Measurements from ENCODE around the gene FIGNL2.

Gene FIGNL2

DNA sequence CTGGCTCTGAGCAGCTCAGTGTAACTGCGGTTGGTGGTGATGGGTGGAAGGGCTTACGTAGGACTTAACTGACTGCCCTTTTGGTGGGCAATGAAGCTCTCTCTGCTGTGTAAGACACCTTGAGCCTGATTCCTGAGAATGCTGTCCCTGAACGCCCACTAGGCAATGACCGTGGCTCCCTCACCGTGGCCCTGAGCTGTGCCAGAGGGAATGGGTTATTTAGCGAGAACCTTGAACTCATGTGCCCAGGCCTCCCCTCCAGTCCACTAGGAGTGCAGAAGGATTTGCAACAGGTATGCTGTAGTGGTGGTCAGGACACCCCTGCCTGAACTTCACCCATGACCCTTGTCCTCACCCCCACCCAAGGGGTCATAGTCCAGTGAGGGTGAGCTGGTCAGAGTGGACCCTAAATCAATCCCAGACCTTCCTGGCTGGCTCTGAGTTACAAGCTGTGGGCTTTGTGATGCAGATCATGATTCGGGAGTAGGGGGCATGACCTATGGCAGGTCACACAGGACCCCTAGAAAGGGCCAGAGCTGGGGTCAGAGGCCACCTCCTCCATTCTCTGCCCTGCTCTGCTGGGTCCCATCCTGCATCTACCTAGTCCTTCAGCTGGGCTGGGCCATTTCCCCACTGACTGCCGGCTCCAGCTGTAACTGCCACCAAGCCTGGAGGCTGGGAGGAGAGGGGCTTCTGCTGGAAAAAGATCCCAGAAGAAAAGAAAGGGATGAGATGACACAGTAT is 24.9 kb upstream of the FIGNL2 start:
- DNase-seq: no peak

DNA sequence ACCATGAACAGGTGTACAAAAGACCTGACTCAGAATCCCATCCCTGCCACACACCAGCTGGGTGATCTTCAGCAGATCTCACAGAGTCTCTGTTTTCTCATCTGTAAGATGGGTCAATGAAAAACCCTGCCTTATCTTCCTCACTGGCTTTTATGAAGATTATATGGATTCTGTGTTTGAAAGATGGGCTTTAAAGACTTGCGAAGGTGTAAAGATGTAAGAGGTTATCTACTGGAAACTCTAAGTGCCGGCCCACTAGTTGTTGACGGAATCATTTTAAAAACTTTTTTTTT is 24.1 kb upstream of the FIGNL2 start:
- DNase-seq: no peak

DNA sequence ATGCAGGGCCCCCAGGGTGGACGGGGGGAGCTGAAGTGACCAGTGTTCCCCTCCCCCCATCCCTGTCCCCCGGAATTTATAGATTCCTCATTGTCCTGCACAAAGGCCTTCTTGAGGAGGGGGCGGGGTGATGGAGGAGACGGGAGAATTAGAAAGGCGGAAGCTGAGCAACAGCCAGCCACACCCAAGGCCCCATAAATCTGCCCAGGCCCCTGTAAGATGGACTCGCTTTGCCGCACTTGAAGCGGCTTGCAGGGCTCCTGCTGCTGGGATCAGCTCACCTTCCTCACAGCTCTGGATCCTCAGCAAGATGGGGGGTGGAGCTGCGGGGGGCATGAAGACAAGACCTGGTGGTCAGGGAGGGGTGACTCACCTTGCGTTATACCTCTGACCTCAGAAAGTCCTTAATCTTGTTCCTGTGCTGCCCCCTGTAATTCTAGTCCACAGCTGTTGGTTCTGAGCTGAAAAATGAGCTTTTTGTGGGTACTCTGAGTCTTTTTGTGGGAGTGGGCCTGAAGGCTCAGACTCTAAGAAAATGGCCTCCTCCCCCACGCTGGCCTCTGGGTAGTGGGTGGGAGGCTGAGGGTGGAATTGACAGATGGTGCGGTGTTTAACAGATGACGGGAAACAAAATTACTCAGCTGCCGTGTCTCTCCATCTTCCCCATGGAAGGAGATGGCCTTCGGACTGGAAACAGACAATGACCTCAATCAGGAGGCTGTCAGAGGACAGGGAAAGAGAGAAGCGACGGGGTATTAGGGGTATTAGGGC is 23.6 kb upstream of the FIGNL2 start:
- peak; percentile 19 for DNase-seq

DNA sequence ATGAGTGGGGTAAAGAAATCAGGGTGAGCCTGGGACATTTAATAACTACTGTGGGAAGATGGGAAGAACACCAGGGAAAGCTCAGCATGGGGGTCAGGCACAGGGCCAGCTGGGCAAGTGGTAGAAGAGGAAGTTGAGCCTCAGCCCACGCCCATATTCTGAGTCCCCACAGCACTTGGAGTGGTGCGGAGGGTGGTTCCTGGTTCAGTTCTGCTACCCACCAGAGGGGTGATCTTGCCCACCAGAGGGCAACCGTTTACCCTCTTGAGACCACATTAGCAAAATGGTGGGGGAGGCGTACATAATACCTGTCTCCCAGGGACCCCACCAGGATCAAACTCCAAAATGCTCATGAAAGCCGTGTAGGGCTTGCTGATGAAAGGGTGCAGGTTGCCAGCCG is 22.6 kb upstream of the FIGNL2 start:
- DNase-seq: peak; percentile 74

DNA sequence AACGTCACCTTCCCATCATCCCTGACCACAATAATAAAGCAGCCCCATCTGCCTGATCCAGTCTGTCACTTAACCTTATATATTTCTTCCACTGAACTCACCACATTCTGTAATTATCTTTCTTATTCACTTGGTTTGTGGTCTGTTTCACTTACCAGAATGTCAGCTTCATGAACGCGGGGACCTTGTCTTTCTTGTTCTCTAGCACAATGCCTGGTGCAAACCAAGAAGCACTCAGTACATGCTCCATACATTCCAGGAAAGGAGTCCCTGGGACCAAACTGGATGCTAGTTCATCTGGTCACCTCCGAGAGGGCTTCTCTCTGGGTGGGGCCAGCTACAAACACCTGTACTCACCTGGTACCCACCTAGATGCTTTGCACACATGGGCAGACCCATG is 22.0 kb upstream of the FIGNL2 start:
- DNase-seq: peak; percentile 2

DNA sequence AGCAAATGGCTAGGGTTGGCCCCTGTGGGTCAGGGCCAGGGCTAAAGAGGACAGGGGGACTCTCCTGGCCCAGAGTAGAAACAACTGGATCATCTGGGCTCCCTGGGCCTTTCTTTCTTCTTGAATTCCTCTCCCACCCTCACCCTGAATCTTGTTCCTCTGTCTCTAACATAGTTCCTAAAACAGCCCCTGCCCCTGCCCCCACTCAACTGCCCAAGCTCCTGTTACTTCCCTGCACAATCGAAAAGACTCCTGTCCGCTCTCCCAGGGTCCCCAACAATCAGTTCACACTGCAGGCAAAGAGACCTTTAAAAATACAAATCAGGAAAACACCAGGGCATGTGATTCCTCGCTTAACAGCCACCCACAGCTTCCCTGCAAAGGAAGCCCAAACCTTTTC is 21.4 kb upstream of the FIGNL2 start:
- no peak for DNase-seq

DNA sequence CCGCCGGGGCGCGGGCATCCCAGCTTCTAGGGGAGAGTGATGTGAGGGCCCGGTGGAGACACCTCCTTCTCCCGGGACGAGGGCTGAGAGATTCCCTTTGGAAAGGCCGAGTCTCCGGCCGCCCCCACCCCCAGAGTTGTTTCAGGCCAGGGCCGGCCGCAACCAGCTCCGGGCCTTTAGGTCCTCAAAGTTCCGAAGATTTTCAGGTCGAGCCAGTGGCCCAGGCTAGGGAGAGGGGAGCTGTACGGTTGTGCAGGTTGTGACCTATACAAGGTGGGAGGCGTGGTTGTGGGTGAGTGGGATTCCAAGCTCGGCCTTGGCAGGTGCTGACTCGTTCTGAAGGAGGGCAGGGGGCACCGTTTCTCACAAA is 21.0 kb upstream of the FIGNL2 start:
- DNase-seq: no peak

DNA sequence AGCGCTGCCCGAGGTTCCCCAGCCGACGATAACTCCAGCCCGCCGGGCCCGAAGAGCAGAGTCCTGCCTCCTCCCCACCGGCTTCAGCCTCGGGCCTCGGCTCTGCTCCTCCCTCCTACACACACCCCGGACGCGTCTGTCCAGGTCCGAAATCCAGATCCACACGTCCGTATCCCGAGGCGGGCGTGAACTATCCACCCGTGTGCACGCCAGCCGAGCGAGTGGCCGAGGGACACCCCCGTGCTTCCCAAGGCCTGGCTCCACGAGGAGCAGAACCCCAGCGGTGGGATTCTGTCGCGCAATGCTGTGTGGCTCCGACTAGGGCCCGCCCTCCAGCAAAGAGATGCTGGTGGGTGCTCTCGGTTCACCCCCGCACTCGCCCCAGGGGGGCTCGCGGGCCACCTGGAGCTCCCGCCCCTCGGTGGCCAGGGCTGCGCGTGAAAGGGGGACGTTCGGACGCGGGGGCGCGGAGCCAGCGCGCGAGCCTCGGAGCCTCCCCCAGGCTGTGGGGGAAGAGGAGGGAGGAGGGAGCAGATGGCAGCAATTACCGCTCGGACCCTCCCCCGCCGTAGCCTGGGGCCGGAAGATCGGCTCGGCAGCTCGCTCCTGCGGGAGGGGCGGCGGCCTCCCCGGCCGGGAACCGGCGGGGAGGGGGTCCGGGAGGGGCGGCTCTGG is 20.4 kb upstream of the FIGNL2 start:
- DNase-seq: no peak

DNA sequence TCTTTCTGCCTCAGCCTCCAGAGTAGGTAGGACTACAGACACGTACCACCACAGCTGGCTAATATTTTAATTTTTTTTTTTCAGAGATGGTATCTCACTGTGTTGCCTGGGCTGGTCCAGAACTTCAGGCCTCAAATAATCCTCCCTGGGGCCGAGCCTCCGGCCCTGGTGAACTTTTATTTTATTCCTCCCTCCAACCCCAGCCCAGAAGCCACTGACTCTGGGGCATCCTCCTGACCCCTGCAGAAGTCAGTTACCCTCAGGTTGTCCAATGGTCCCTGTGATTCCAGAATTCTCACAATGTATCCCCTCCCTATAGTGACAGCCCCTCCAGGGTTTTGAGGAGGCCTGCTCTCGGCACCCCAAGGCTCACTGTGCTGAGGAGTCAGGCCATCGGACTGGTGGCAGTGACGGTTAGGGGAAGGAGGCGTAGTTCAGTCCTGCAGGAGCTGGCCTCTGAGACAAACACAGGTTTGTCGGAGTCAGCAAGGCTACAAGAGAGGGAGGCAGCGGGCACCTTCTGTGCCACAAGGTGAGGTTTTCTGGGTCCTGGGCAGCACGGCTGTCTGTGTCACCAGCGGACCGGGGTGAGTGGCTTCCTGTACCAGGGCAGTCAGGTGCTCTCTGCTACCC is 19.4 kb upstream of the FIGNL2 start:
- DNase-seq: no peak

DNA sequence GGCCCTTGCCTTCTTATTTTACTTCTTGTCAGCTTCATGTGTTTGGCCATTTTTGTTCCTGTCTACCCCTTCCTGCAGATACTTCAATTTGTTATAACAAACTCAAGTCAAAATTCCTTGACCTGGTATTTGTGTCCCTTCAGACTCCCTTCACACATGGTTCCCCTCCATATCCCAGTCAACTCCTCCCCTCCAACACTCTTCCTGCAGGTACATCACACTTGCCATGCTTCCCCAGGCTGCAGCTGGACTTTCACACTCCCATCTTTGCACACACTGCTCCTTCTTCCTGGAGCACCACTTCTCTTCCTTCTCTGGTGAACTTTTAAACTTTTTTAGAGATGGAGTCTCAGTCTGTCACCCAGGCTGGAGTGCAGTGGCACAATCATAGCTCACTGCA is 18.9 kb upstream of the FIGNL2 start:
- DNase-seq: no peak

DNA sequence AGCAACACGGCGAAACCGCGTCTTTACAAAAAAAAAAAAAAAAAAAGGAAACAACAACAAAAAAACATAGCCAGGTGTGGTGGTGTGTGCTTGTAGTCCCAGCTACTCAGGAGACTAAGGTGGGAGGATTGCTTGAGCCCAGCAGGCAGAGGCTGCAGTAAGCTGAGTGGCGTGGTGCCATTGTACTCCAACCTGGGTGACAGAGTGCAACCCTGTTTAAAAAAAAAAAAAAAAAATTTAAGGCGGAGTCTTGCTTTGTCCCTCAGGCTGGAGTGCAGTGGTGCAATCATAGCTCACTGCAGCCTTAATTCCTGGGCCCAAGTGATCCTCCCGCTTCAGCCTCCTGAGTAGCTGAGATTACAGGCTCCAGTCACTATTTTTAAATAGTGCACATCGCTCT is 18.2 kb upstream of the FIGNL2 start:
- DNase-seq: peak; percentile 39

DNA sequence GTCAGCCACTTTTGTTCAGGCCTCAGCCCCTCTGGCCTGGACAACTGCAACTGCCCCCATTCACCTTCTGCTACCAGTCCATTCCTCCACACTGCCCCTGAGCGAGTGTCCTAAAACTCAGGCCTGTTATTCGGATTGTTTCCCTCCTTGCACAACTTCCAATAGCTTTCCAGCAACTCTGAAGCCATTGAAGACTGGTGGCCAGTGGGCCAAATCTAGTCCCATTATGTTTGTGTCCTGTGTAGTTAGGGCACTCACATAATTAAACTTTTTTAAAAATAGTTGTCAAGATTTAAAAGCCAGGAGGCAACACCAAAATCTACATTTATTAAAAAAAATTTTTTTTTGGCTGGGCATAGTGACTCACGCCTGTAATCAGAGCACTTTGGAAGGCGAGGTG is 17.8 kb upstream of the FIGNL2 start:
- DNase-seq: no peak

DNA sequence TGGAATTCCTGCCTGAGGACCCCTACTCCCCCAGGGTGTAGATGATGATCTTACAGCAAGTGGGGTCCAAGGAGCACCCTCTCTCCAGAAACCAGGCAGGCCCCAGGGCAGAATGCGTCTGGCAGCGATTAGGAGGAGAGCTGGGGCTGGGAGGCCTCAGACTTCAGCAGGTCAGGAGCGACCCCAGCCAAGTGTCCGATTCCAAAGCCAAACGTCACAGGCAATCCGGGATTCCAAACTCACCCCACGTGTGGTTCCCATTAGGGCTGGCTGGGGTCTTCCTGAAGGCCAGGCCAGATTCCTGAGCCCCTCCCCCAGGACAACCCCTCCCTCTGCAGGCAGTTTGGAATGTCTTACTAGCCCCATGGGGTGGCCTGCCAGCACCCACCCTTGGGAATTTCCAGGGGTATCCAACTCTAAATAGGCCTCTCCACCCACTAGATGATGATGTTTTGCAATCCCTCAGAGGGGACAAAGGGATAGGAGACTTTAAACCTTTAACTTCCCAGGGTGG is 17.3 kb upstream of the FIGNL2 start:
- no peak for DNase-seq

DNA sequence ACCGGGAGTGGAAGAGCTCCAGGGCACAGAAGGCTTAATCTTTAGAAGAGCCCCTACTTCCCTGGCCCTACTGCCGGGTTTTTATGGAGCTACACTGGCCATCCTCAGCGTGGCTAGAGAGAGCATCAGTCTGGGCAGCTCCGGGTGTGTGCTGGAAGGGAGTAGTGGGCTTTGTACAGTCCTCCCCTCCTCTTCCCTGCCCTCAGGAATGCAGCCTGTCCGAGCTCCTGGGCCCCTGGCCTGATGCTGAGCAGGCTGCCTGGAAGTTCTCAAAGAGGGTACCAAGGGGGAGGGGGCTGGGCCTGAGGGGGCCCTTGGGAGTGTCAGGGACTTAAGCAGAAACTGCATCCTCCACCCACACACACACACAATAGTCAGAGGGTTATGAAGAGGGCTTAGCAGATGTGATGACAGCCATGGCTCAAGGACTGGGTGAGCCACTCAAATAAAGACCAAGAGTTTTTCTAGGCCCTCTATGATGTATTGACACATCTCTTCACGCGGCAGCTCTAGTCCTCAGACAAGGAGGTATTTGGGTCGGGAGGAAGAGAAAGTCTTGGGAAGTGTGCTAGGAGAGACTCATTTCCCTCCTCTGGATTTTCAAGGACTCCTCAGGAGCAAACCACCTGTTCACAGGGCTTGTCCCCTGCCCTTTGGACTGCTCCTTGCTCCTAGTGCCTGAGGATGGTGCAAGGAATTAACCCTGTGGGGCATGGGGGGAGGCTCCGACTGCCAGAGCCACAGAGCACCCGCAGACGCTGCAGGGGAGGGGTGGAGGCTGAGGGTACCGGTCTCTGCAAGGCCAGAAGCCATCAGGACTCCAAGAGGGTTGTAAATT is 16.5 kb upstream of the FIGNL2 start:
- DNase-seq: peak; percentile 5

DNA sequence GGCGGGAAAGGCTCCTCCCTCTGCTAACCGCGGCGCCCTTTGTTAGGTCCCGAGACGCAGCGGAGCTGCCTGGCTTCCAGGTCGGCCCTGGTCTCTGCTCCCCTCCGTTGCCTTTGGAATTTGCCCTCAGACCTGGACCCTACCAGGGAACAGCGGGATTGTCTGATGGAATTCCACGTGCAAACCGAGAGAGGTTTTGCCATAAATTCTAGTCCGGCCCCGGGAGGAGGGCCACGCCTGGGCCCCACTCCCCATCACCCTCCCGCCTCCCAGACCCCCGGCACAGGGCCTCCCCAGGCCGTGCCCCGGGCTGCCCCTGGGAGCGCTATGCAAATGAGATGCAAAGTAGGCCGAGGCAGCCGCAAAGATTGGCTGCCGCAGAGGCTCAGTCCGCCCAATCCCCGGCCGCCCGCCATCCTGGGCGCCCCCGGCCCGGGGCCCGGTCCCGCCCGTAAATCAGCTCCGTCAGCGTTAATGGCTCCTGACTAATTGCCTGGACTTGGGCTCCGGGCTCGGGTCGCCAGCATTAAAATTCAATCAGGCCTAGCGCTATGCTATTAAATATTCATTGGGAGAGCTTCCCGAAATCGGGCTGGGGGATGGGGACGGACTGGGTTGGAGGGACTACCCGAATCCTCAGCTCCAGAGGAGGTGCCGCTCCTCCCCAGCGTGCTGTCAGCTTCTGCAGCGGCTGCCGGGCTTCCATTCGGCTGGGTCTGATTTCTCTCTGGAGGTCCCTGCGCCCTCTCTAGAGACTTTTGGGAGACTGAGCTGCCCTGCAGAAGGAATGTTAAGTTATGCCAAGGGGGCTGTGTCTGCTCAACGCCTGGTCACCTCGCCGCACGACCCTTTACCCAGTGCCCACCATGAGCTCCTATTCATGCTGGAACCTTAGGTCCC is 15.7 kb upstream of the FIGNL2 start:
- DNase-seq: no peak

DNA sequence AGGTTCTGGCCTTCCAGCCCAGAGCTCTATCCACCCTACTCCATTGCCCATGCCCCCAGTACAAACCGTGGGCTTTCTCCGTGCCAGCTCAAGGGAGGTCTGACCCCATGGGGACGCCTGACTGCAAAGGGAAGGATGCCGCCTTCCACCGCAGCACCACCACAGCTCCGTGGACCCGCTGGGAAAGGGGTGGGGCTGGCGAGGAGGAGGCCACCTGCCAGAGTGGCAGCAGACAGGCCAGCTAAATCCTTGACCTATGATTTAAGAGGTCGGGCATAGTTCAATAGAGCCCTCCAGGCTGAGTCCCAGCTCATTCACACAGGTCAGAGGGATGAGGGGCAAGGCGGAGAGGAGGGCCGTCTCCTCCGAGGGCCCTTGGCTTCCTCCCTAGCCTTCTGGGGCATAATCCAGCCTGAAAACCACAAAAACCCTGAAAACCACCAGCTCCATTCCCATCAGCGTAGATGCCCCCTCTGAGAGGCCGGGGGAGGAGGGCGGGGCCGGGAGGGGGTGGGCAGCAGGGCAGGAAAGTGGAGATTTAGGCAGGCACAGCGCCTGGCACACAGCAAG is 14.9 kb upstream of the FIGNL2 start:
- peak; percentile 45 for DNase-seq

DNA sequence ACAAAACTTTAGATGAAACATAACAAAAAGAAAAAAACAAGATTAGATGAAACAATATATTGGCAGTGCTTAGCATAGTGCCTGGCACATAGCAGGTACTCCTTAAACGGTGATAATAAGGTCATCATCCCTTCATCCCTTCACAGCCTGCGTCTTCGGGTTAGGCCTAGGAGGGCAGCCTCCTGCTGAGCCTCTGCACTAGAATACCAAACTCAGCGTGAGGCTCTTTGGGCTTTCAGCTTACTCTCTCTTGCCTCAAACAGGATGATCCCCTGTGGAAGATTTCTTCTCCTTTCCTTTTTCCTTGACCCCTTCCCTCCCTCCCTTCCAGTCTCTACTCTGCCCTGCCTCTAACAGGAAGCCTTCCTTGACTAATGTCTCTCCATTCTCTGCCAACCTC is 14.4 kb upstream of the FIGNL2 start:
- no peak for DNase-seq

DNA sequence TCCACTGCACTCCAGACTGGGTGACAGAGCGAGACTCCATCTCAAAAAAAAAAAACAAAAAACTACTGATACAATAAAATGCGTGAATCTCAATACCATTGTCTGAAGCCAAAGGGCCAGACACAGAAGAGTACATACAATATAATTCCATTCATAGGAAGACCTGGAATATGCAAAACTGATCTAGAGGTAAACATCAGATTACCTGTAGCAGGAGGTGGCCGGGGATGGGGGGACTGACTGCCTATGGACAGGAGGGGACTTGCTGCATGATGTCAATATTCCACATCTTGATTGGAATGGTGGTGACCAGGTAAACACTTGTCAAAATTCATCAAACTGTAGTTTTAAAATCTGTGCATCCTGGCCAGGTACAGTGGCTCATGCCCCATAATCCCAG is 12.5 kb upstream of the FIGNL2 start:
- no peak for DNase-seq

DNA sequence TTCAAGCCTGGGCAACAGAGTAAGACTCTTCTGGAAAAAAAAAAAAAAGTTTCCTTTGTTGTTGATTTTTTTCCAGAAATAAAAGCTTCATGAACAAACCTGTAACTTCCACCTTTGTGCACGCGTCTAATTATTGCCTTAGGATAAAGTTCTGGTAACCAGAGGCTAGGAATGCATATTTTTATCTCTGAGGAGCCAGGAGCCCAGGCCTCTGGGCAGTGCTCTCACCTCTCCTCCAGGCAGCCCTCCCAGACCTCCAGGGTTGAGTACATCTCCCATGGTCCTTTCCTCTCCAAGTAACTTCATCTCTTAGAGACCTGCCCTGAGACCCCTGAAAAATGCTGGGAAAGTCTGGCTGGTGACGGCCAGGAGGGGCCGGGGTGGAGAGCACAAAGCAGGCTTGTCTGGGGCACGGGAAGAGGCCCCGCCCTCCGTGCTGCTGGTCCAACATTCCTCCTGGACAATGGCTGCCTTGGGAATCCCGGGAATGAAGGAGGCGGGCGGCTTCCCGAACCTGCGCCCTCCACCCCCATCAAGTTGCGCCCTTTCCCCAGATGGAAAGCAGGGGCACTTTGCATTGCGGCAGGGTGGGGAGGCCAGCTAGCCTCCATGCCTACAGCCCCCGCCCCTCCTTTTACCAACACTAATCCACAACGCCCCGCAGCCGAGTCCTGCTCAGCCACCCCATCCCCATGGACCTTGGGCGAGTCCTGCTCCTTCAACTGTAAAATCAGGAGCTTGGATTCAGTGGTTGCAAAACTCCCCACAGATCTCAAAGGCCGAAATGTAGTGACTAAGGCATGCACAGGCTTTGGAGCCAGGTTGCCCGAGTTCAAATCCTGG is 7.3 kb upstream of the FIGNL2 start:
- DNase-seq: no peak

DNA sequence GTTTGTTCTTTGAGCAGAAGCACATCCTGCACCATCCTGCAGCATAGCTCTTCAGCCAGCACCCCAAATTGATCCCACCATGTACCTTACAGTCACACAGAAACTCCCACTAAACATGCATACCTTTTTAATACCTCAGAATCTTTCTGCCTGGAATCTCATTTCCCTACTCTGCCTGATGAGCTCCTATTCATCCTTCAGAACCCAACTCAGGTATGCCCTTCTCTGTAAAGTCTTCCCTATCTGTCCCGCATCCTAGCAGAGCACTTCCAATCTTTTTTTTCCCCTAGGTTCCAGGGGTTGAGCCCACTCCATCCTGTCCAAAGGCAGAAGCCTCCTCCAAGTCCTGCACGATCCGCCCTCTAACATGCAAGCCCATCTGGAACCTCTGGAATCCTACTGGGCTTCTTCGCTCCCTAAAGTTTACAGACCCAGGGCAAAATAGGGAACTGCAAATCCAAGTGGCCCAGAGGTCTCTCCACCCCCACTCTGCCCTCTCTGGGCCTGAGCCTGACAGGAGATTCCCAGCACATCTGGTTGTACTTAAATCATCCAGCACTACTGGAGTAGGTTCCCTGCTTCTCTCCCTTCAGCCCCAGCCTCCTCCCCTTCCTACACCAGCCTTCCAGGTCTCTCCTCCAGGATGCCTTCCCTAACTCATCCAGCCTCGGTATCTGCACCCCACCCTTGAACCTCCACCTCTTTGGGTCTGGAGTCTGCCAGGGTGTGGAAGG is 4.1 kb upstream of the FIGNL2 start:
- DNase-seq: no peak
